Lung (tissue), 12 donors: ENCODE results near the gene GUCY2D. TPM values are rescaled to one million over a fixed set of nuclear protein-coding genes. Genes with fewer than 3 reads are reported as not detected.
"Not testable (repeated sequence)": the region's sequence is repeated elsewhere in the genome, so short reads cannot be mapped to it uniquely, and the experiment has no call there.

Source experiments
- ATAC-seq: fragments of 200-7000 bp; cut with Tn5 transposase; one replicate; pipeline ENCODE4 v1.9.1; 2020; ENCODE audit warnings: moderate number of reproducible peaks; ENCODE audit not compliant: insufficient read depth, low FRiP score
- DNase-seq, 3 donors: peaks; one replicate each; pipeline ENCODE4 v3.0.0-alpha.2; 2013 to 2017
- H3K27ac ChIP-seq, 2 donors: one replicate each; pipeline ENCODE4 v1.5.1; 2013; ENCODE audit warnings: mild to moderate bottlenecking in 2 of 2, moderate library complexity in 2 of 2, control low read depth in 1 of 2, inconsistent platforms in 1 of 2, low read depth in 1 of 2, low read length in 1 of 2
- H3K27me3 ChIP-seq, 3 donors: one replicate each; pipeline ENCODE4 v1.5.1; 2013; ENCODE audit warnings: low read length in 2 of 3; ENCODE audit not compliant: control insufficient read depth in 3 of 3, insufficient read depth in 3 of 3
- H3K36me3 ChIP-seq, 4 donors: one replicate each; pipeline ENCODE4 v1.5.1; 2013; ENCODE audit warnings: low read length in 4 of 4, mild to moderate bottlenecking in 1 of 4, moderate library complexity in 1 of 4; ENCODE audit not compliant: control insufficient read depth in 4 of 4, insufficient read depth in 4 of 4
- H3K4me1 ChIP-seq, 5 donors: one replicate each; pipeline ENCODE4 v1.5.1; 2013; ENCODE audit warnings: low read length in 5 of 5, mild to moderate bottlenecking in 2 of 5, moderate library complexity in 1 of 5; ENCODE audit not compliant: control insufficient read depth in 5 of 5, insufficient read depth in 5 of 5
- H3K4me3 ChIP-seq: one replicate; pipeline ENCODE4 v1.5.1; 2013; ENCODE audit warnings: mild to moderate bottlenecking, control low read depth, moderate library complexity
- H3K9ac ChIP-seq, 2 donors: one replicate each; pipeline ENCODE4 v1.5.1; 2013; ENCODE audit warnings: low read length in 2 of 2, control low read depth in 1 of 2; ENCODE audit not compliant: insufficient read depth in 1 of 2
- H3K9me3 ChIP-seq, 4 donors: one replicate each; pipeline ENCODE4 v1.5.1; 2013; ENCODE audit warnings: low read length in 3 of 4, mild to moderate bottlenecking in 1 of 4, moderate library complexity in 1 of 4; ENCODE audit not compliant: control insufficient read depth in 4 of 4, insufficient read depth in 3 of 4
- CTCF ChIP-seq: IDR thresholded peaks from 2 replicates; pipeline ENCODE4 v1.5.1; 2012; ENCODE audit warnings: mild to moderate bottlenecking; ENCODE audit errors: control extremely low read depth, extremely low read depth
- WGBS, 2 donors: extraction: QIAGEN DNeasy Blood & Tissue Kit; methylation state at CpG; one replicate each; pipeline ENCODE4 v1.1.7; 2013; 5-methylcytosine and 5-hydroxymethylcytosine counted together
- polyA plus RNA-seq, 2 donors: library from polyadenylated mRNA; stranded (reverse); fragments of 200-250 nt; gene quantifications; one replicate each; pipeline ENCODE4 v1.2.1, GENCODE V29; 2013
- total RNA-seq, 2 donors: library from RNA; depleted of rRNA in 1 of 2; stranded (reverse); fragments of >200 nt in 1 of 2; gene quantifications; one replicate each; pipeline ENCODE4 v1.2.1, GENCODE V29; 2014 to 2021
- donor health status: control.
- donor health status: control.
- donor health status: Bipolar disorder and iron deficiency.
- donor health status: healthy.
- donor health status: DM: yes; HTN: yes; CAD: no.

The GUCY2D gene
- total and polyA plus RNA-seq, 4 donors = 0.20 to 1.8 (median 0.39) TPM

- H3K9me3 ChIP-seq = peaks cover 0 to 3% (median 0%) of the 10 kb centered on the region in 4 donors
- no peak for TF ChIP-seq CTCF
- DNase-seq (peak in 1 of 3 donors; percentile 5), ATAC-seq (no peak)
- H3K27me3 ChIP-seq = peaks cover 0 to under 1% (median 0%) of the 10 kb centered on the region in 3 donors
- no peaks in the 10 kb centered on the region for H3K36me3 ChIP-seq
- WGBS, 2 donors = 95 to 97% methylated on average over 13 of the region's 13 CpGs
- H3K4me1 ChIP-seq = peaks cover 0 to 7% (median 0%) of the 10 kb centered on the region in 5 donors
- no peak overlapping the region for H3K9ac ChIP-seq
- H3K4me3 ChIP-seq = no peak overlapping the region
- H3K27ac ChIP-seq = no peak overlapping the region
Observed at GRCh38 chr17:8021565-8022359, 19.3 kb downstream of the GUCY2D start.

GRCh38 chr17:8022360-8023003, 20.1 kb downstream of the GUCY2D start:
- no peaks in the 10 kb centered on the region for H3K36me3 ChIP-seq
- DNase-seq (peak in 1 of 3 donors; percentile 6), ATAC-seq (no peak)
- H3K4me3 ChIP-seq = no peak overlapping the region
- WGBS, 2 donors = 83 to 91% methylated on average over 4 of the region's 4 CpGs
- peaks cover 0 to 7% (median 0%) of the 10 kb centered on the region in 5 donors for H3K4me1 ChIP-seq
- H3K27me3 ChIP-seq = peaks cover 0 to 2% (median 0%) of the 10 kb centered on the region in 3 donors
- H3K9me3 ChIP-seq = peaks cover 0 to 3% (median 0%) of the 10 kb centered on the region in 4 donors
- no peak overlapping the region for H3K27ac ChIP-seq
- H3K9ac ChIP-seq = no peak overlapping the region
- TF ChIP-seq CTCF = no peak

GRCh38 chr17:8024161-8024560, 21.7 kb downstream of the GUCY2D start:
- H3K4me3 ChIP-seq, DNase-seq: not testable (repeated sequence)
- 57 to 64% methylated on average over 6 of the region's 6 CpGs for WGBS, 2 donors

More at GRCh38 chr17:8024161-8024560, 21.7 kb downstream of the GUCY2D start:
- not testable (repeated sequence) for H3K4me1 ChIP-seq, H3K9me3 ChIP-seq, ATAC-seq, H3K27ac ChIP-seq, H3K9ac ChIP-seq, H3K36me3 ChIP-seq, H3K27me3 ChIP-seq
